HEK293T (cell line): ENCODE measurements around the gene P4HA1.

Experiments
- ARNT ChIP-seq: fragments of 450-650 bp; IDR thresholded peaks from 2 replicates; pipeline ENCODE4 v1.6.1; 2017; ENCODE audit warnings: mild to moderate bottlenecking
- BHLHE40 ChIP-seq: fragments of 450-650 bp; IDR thresholded peaks from 2 replicates; pipeline ENCODE4 v1.6.1; 2016; ENCODE audit warnings: mild to moderate bottlenecking, moderate library complexity, borderline replicate concordance
- CTBP1 ChIP-seq: fragments of 450-650 bp; IDR thresholded peaks from 2 replicates; pipeline ENCODE4 v1.6.1; 2016; ENCODE audit warnings: borderline replicate concordance
- ELF4 ChIP-seq: fragments of 450-650 bp; IDR thresholded peaks from 2 replicates; pipeline ENCODE4 v1.6.1; 2017; ENCODE audit warnings: antibody characterized with exemption
- FOXA1 ChIP-seq: fragments of 450-650 bp; IDR thresholded peaks from 2 replicates; pipeline ENCODE4 v1.6.1; 2016; ENCODE audit warnings: mild to moderate bottlenecking
- FOXK2 ChIP-seq: fragments of 450-650 bp; IDR thresholded peaks from 2 replicates; pipeline ENCODE4 v1.6.1; 2016; ENCODE audit warnings: mild to moderate bottlenecking
- FOXM1 ChIP-seq: fragments of 450-650 bp; IDR thresholded peaks from 2 replicates; pipeline ENCODE4 v1.6.1; 2017; ENCODE audit warnings: mild to moderate bottlenecking, borderline replicate concordance
- HDGF ChIP-seq: fragments of 450-650 bp; IDR thresholded peaks from 2 replicates; pipeline ENCODE4 v1.6.1; 2017; ENCODE audit warnings: antibody characterized with exemption, borderline replicate concordance
- LEF1 ChIP-seq: fragments of 450-650 bp; IDR thresholded peaks from 2 replicates; pipeline ENCODE4 v1.6.1; 2017; ENCODE audit warnings: mild to moderate bottlenecking, borderline replicate concordance
- PKNOX1 ChIP-seq: fragments of 450-650 bp; IDR thresholded peaks from 2 replicates; pipeline ENCODE4 v1.6.1; 2016
- SP1 ChIP-seq: fragments of 450-650 bp; IDR thresholded peaks from 2 replicates; pipeline ENCODE4 v1.6.1; 2017
- SUZ12 ChIP-seq: fragments of 450-650 bp; IDR thresholded peaks from 2 replicates; pipeline ENCODE4 v1.6.1; 2016; ENCODE audit warnings: mild to moderate bottlenecking
- TARDBP ChIP-seq: fragments of 450-650 bp; IDR thresholded peaks from 2 replicates; pipeline ENCODE4 v1.6.1; 2016
- ZNF384 ChIP-seq: fragments of 450-650 bp; IDR thresholded peaks from 2 replicates; pipeline ENCODE4 v1.6.1; 2016

- TF ChIP-seq SUZ12: no peak
- no peak for TF ChIP-seq BHLHE40
- TF ChIP-seq FOXM1: no peak
- no peak for TF ChIP-seq ELF4
- TF ChIP-seq CTBP1: no peak
- TF ChIP-seq FOXA1: no peak
- no peak for TF ChIP-seq ARNT
- no peak for TF ChIP-seq FOXK2
- TF ChIP-seq ZNF384: no peak
- TF ChIP-seq SP1: no peak
- no peak for TF ChIP-seq HDGF
- TF ChIP-seq LEF1: no peak
- no peak for TF ChIP-seq PKNOX1
- no peak for TF ChIP-seq TARDBP
Observed at GRCh38 chr10:73086816-73087215, 9.8 kb downstream of the P4HA1 start.
